Measurements from ENCODE around the gene TACR2.

Gene TACR2

GRCh38 chr10:69416695-69417094 is at the start of gene TACR2:
Gene TACR2, minus strand, starts transcription at chr10:69416918. Its CDS starts 595 bp downstream, at chr10:69416323.
- TF ChIP-seq ZFX (IDR thresholded peaks at IDR 0.05): no peak
- TF ChIP-seq CTCF (conservative IDR thresholded peaks at IDR 0.05): no peak
- no peak within 1 kb of the TSS for H3K27ac ChIP-seq

GRCh38 chr10:69466158-69466490 is 49.4 kb upstream of the TACR2 start:
- no peak for TF ChIP-seq CTCF (conservative IDR thresholded peaks at IDR 0.05)
- TF ChIP-seq ZFX (IDR thresholded peaks at IDR 0.05): no peak
- H3K27ac ChIP-seq: no peak overlapping the region

GRCh38 chr10:69465457-69466157 is 48.9 kb upstream of the TACR2 start:
- no peak overlapping the region for H3K27ac ChIP-seq
- TF ChIP-seq ZFX (IDR thresholded peaks at IDR 0.05): no peak
- no peak for TF ChIP-seq CTCF (conservative IDR thresholded peaks at IDR 0.05)

GRCh38 chr10:69464801-69465401 is 48.2 kb upstream of the TACR2 start:
- TF ChIP-seq ZFX (IDR thresholded peaks at IDR 0.05): no peak
- no peak for TF ChIP-seq CTCF (conservative IDR thresholded peaks at IDR 0.05)
- no peak overlapping the region for H3K27ac ChIP-seq

- no peak for TF ChIP-seq ZFX (IDR thresholded peaks at IDR 0.05)
- no peak for TF ChIP-seq CTCF (conservative IDR thresholded peaks at IDR 0.05)
- H3K27ac ChIP-seq: 0 out of 2 replicates have a peak overlapping the region, but pooled peaks have one; percentile 1
Measured at GRCh38 chr10:69464401-69464800, 47.7 kb upstream of the TACR2 start.

GRCh38 chr10:69463886-69464285 is 47.2 kb upstream of the TACR2 start:
- H3K27ac ChIP-seq: 0 out of 2 replicates have a peak overlapping the region, but pooled peaks have one; percentile 1
- TF ChIP-seq ZFX (IDR thresholded peaks at IDR 0.05) (no peak), CTCF (conservative IDR thresholded peaks at IDR 0.05) (no peak)

- H3K27ac ChIP-seq: peak overlapping the region; percentile 74; the same call in 1 of the 2 replicates
- TF ChIP-seq ZFX (IDR thresholded peaks at IDR 0.05): no peak
- no peak for TF ChIP-seq CTCF (conservative IDR thresholded peaks at IDR 0.05)
Measured at GRCh38 chr10:69461243-69462025, 44.7 kb upstream of the TACR2 start.

Measured in C4-2B (cell line).